Ectodermal cell (in vitro differentiated cells): ENCODE data around the gene FLNB.

Experiments used
- H3K27ac ChIP-seq: 2 replicates; pipeline ENCODE4 v1.7.0; 2013; ENCODE audit warnings: mild to moderate bottlenecking, low read depth, low read length; ENCODE audit not compliant: insufficient read depth, poor library complexity, severe bottlenecking
- H3K27me3 ChIP-seq: 2 replicates; pipeline ENCODE4 v1.7.0; 2013; ENCODE audit warnings: mild to moderate bottlenecking, low read length; ENCODE audit not compliant: insufficient read depth, control insufficient read depth, poor library complexity, severe bottlenecking
- H3K36me3 ChIP-seq: one replicate; pipeline ENCODE4 v1.7.0; 2013; ENCODE audit warnings: low read length; ENCODE audit not compliant: control insufficient read depth, insufficient read depth
- H3K4me1 ChIP-seq: one replicate; pipeline ENCODE4 v1.7.0; 2013; ENCODE audit warnings: low read length; ENCODE audit not compliant: control insufficient read depth, insufficient read depth
- H3K4me3 ChIP-seq: 2 replicates; pipeline ENCODE4 v1.7.0; 2013; ENCODE audit warnings: low read depth, low read length, control low read depth; ENCODE audit not compliant: insufficient read depth
- H3K9me3 ChIP-seq: 2 replicates; pipeline ENCODE4 v1.7.0; 2013; ENCODE audit warnings: mild to moderate bottlenecking, low read length, moderate library complexity; ENCODE audit not compliant: control insufficient read depth
- whole genome bisulfite sequencing, 2 experiments: methylation state at CpG; one replicate each; pipeline ENCODE4 v1.1.7; 2013; ENCODE audit warnings: missing lambda C conversion rate in 2 of 2; 5-methylcytosine and 5-hydroxymethylcytosine counted together

The FLNB gene

GRCh38 chr3:58189691-58190090 lies 181.5 kb downstream of the FLNB start:
- WGBS, 2 experiments: 79 to 85% methylated on average over 5 of the region's 5 CpGs
- H3K4me3 ChIP-seq: no peak overlapping the region

DNA sequence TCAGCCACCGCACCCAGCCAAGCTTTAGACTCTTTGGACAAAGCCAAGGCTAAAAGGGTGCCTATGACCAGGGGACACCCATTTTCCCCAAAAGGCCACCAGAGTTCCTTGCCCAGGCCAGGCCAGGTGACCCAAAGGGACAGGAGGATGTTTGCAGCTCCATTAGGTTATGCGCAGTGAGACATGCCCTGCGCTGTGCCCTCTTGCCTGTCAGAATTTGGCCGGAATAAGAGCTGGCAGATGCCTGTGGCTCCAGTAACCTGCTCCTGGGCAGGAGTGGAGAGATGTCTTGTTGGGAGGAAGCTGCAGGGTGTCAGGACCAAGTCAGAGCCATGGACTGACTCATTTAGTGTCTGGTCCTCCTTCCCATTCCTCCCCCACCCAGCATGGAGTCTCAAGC lies 182.1 kb downstream of the FLNB start:
- no peaks in the 10 kb centered on the region for H3K27me3 ChIP-seq
- H3K9me3 ChIP-seq: no peaks in the 10 kb centered on the region
- no peak overlapping the region for H3K4me3 ChIP-seq
- H3K36me3 ChIP-seq: no peaks in the 10 kb centered on the region
- WGBS, 2 experiments: 96% methylated on average over 4 of the region's 4 CpGs
- peaks cover 7% of the 10 kb centered on the region for H3K4me1 ChIP-seq
- no peak overlapping the region for H3K27ac ChIP-seq

More at GRCh38 chr3:58189691-58190090, 181.5 kb downstream of the FLNB start:
- Histone ChIP-seq H3K9me3 (no peaks in the 10 kb centered on the region), H3K36me3 (no peaks in the 10 kb centered on the region), H3K27me3 (no peaks in the 10 kb centered on the region), H3K27ac (no peak overlapping the region), H3K4me1 (peaks cover 7% of the 10 kb centered on the region)

DNA sequence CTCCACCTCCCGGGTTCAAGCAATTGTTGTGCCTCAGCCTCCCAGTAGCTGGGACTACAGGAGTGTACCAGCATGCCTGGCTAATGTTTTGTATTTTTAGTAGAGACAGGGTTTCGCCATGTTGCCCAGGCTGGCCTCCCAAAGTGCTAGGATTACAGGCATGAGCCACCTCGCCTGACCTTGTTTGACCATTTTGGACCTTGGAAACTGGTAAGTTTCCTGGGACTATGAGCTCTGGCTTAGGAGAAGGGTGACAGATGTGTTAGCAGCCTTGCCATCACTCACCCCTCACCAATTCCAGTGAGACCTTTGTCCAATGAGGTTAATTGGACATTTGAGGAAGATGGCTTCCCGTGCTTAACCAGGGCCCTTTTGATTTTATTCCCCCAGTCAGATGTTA lies 182.7 kb downstream of the FLNB start:
- H3K4me1 ChIP-seq: peaks cover 7% of the 10 kb centered on the region
- no peak overlapping the region for H3K4me3 ChIP-seq
- WGBS, 2 experiments: 90 to 92% methylated on average over 4 of the region's 4 CpGs
- H3K27ac ChIP-seq: no peak overlapping the region
- H3K36me3 ChIP-seq: no peaks in the 10 kb centered on the region
- no peaks in the 10 kb centered on the region for H3K9me3 ChIP-seq
- H3K27me3 ChIP-seq: no peaks in the 10 kb centered on the region

- WGBS, 2 experiments: 93 to 95% methylated on average over 10 of the region's 10 CpGs
- Histone ChIP-seq H3K4me1 (peaks cover 7% of the 10 kb centered on the region), H3K36me3 (no peaks in the 10 kb centered on the region), H3K9me3 (no peaks in the 10 kb centered on the region), H3K4me3 (no peak overlapping the region), H3K27ac (no peak overlapping the region), H3K27me3 (no peaks in the 10 kb centered on the region)
These were observed 183.3 kb downstream of the FLNB start for GRCh38 chr3:58191361-58191991.

DNA sequence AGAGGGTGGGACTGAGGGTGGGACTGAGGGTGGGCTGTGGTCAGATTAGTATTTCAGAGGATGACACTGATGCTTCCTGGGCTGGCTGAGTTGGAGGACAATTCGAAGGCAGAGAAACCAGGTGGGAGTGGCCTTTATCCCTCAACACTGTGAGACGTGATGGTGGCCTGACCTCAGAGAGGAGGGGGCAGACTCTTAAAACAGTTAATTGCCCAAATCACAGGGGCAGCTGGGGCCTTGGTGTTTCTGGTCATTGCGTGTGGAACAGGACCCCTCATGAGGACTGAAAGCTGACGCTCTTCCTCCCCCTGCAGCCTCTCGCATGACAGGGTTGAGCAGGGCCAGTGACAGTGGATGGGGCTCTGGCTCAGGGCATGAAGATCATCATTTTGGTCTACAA lies 183.8 kb downstream of the FLNB start:
- no peaks in the 10 kb centered on the region for H3K9me3 ChIP-seq
- H3K27me3 ChIP-seq: no peaks in the 10 kb centered on the region
- 81 to 85% methylated on average over 5 of the region's 5 CpGs for WGBS, 2 experiments
- H3K4me1 ChIP-seq: peaks cover 7% of the 10 kb centered on the region
- H3K27ac ChIP-seq: no peak overlapping the region
- H3K36me3 ChIP-seq: no peaks in the 10 kb centered on the region
- H3K4me3 ChIP-seq: no peak overlapping the region

DNA sequence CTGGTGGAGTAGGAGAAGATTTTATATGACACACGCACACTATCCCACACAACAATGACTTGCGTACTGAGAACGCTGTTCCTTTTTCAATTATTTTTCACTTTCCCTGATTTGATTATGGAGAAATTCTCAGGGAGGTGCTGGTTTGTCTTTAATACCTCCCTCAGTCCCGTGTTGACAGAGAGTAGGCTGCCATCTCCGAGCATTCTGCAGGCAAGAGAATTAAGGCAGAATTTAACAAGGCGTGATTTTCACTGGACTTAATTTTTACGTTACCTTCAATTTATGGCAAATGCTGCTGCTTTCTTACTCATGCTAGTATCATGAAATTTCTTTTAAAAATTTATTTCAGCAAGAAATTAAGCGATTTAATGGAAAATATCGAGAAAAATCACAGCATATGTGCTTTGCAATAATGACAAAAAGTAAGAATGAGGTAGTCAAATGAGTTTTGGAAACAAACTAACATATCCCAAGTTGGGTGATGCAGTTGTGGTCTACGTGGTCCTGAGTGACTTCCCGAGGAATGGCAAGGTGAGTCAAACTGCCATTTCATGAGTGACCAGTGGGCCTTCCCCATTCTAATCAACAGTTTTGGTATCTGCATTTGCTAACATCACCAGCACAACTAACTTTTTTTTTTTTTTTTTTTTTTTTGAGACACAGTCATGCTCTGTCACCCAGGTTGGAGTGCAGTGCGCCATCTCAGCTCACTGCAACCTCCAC lies 185.6 kb downstream of the FLNB start:
- 92 to 94% methylated on average over 11 to 12 of the region's 12 CpGs for WGBS, 2 experiments

DNA sequence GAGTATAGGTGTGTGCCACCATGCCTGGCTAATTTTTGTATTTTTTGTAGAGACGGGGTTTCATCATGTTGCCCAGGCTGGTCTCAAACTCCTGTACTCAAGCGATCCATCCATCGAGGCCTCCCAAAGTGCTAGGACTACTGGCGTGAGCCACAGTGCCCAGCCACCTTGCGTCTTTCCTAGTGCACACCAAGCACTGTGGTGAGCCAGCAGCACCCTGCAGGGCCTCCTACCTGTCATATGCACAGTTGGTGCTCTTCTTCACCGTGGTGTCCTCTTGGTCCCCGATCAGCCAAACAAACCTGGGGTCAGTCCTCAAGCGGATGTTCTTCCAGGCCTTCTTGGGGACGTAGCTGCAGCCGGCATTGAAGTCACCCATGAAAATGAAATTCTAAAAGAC lies 189.4 kb downstream of the FLNB start:
- H3K9me3 ChIP-seq: no peaks in the 10 kb centered on the region
- H3K27ac ChIP-seq: no peak overlapping the region
- no peaks in the 10 kb centered on the region for H3K27me3 ChIP-seq
- 94 to 96% methylated on average over 10 of the region's 10 CpGs for WGBS, 2 experiments
- H3K36me3 ChIP-seq: no peaks in the 10 kb centered on the region
- no peak overlapping the region for H3K4me3 ChIP-seq
- no peaks in the 10 kb centered on the region for H3K4me1 ChIP-seq

More for the DNA sequence above, 185.6 kb downstream of the FLNB start:
- Histone ChIP-seq H3K36me3 (no peaks in the 10 kb centered on the region), H3K9me3 (no peaks in the 10 kb centered on the region), H3K27me3 (no peaks in the 10 kb centered on the region), H3K27ac (no peak overlapping the region), H3K4me1 (peaks cover 7% of the 10 kb centered on the region), H3K4me3 (no peak overlapping the region)

- Histone ChIP-seq H3K9me3 (no peaks in the 10 kb centered on the region), H3K27ac (no peak overlapping the region), H3K4me1 (no peaks in the 10 kb centered on the region), H3K27me3 (no peaks in the 10 kb centered on the region), H3K4me3 (no peak overlapping the region), H3K36me3 (no peaks in the 10 kb centered on the region)
- WGBS, 2 experiments: 92 to 96% methylated on average over 8 of the region's 8 CpGs
These were observed 190.1 kb downstream of the FLNB start for GRCh38 chr3:58198362-58198761.

DNA sequence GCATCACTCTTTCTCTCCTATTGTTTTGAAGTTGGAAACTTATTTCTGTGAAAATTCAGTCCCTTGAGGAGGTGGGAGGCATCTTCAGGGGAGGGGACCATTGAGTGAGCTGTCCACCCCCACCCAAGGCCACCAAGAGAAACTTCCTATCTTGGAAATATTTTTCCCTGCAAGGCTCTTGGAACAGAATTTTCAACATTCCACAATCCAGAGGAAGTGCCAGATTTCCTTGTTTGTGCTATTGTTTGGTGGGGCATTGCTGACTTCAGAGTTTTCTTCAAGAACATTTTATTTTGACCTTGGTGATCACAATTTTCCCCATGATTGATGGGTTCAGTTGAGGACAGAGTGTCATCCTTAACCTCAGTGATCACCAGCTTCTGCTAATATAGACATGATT lies 190.6 kb downstream of the FLNB start:
- no peaks in the 10 kb centered on the region for H3K4me1 ChIP-seq
- no peak overlapping the region for H3K27ac ChIP-seq
- no peaks in the 10 kb centered on the region for H3K36me3 ChIP-seq
- no peaks in the 10 kb centered on the region for H3K27me3 ChIP-seq
- no peaks in the 10 kb centered on the region for H3K9me3 ChIP-seq
- H3K4me3 ChIP-seq: no peak overlapping the region

DNA sequence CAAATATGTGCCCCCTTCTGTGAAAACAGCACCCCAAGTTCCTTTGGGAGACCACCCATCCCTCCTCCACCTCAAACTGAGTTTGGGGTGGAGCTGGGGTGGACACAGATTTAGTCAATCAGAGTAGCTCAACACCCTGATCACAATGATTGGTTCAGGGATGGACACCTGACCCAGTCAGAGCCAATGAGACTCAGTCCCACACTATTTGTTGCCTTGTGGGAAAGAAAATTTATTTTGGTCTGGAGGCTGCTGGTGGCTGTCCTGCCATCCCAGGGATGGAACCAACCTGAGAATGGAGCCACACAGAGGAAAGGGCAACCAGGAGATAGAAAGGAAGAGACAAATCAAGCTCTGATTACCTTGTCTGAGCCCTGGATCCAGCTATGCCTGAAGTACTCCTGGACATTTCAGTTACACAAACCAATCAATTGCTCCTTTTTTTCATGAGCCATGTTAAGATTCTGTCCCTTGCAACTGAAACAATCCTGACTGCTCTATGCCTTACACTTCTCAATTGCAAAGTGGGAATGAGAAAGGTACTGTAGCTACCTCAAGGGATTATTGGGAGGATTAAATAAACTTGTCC lies 192.0 kb downstream of the FLNB start:
- no peaks in the 10 kb centered on the region for H3K9me3 ChIP-seq
- no peaks in the 10 kb centered on the region for H3K36me3 ChIP-seq
- H3K27me3 ChIP-seq: no peaks in the 10 kb centered on the region
- H3K27ac ChIP-seq: no peak overlapping the region
- H3K4me3 ChIP-seq: no peak overlapping the region
- no peaks in the 10 kb centered on the region for H3K4me1 ChIP-seq
